K562 (cell line): ENCODE results near the gene RDH5. TPM values are rescaled to one million over a fixed set of nuclear protein-coding genes. Genes with fewer than 3 reads are reported as not detected.
A peak's percentile ranks its signal among the peaks of the same experiment; 100 is the strongest.

ENCODE experiments used
- ATAC-seq: fragments of 200-7000 bp; cut with Tn5 transposase; 3 replicates; pipeline ENCODE4 v1.9.1; 2020; ENCODE audit warnings: moderate library complexity
- BruUV-seq: library from RNA; stranded (reverse); fragments of 400-500 nt; replicated peaks from 2 replicates; lab custom pipeline; 2021; lab: Mats Ljungman, UMichigan
- CTCF ChIA-PET: fragments of 300-600 bp; formaldehyde crosslinking; extraction: SDS; loops from one replicate; lab custom pipeline; 2021; ENCODE audit warnings: low intra/inter-chr PET ratio; lab: Yijun Ruan, JAX
- POLR2A ChIA-PET: fragments of 300-600, 350-650 bp; sonication (Branson Sonifier 250); formaldehyde crosslinking; extraction: SDS; loops from one replicate; lab custom pipeline; 2021; ENCODE audit warnings: antibody characterized with exemption, inconsistent platforms; lab: Yijun Ruan, JAX
- DNase-seq, 4 experiments: peaks; one replicate each; pipeline versions ENCODE4 v3.0.0 to v3.0.0-alpha.2; 2011 to 2018; ENCODE audit warnings: low spot score in 3 of 4, mixed read lengths in 3 of 4; ENCODE audit errors: extremely low read depth in 1 of 4
- FAIRE-seq: peaks from 2 replicates; lab custom pipeline; 2011; peaks lifted over from hg19 to GRCh38; lab: Jason Lieb, UNC
- H2AFZ ChIP-seq: 2 replicates; pipeline ENCODE4 v1.6.0; 2011; ENCODE audit warnings: low read depth, low read length, control low read depth, inconsistent platforms
- H3K27ac ChIP-seq: fragments of 200-600 bp; 3 replicates; pipeline ENCODE4 v1.8.0; 2011; ENCODE audit warnings: low read depth, mild to moderate bottlenecking, control low read depth, inconsistent platforms, low read length, moderate library complexity, mixed read lengths; ENCODE audit errors: extremely low read depth
- H3K27me3 ChIP-seq, 2 experiments: fragments of 300-600 bp in 1 of 2; 2 replicates in 1 of 2; 3 replicates in 1 of 2; pipeline versions ENCODE4 v1.6.0 to v1.8.0; 2011; ENCODE audit warnings: inconsistent platforms in 2 of 2, low read length in 2 of 2, mild to moderate bottlenecking in 1 of 2, mixed read lengths in 1 of 2, moderate library complexity in 1 of 2; ENCODE audit not compliant: control insufficient read depth in 2 of 2, insufficient read depth in 2 of 2
- H3K36me3 ChIP-seq: fragments of 300-600 bp; 3 replicates; pipeline ENCODE4 v1.8.0; 2011; ENCODE audit warnings: mild to moderate bottlenecking, low read length, inconsistent platforms; ENCODE audit not compliant: control insufficient read depth, insufficient read depth
- H3K4me1 ChIP-seq, 2 experiments: fragments of 200-600 bp in 1 of 2; replicated peaks in 1 of 2; 2 replicates in 1 of 2; 3 replicates in 1 of 2; pipeline versions ENCODE4 v1.5.1 to v1.8.0; 2011; ENCODE audit warnings: inconsistent platforms in 2 of 2, low read length in 2 of 2, mild to moderate bottlenecking in 1 of 2, mixed read lengths in 1 of 2, moderate library complexity in 1 of 2; ENCODE audit not compliant: control insufficient read depth in 2 of 2, insufficient read depth in 2 of 2
- H3K4me2 ChIP-seq: 2 replicates; pipeline ENCODE4 v1.6.1; 2011; ENCODE audit warnings: low read length, control low read depth, inconsistent platforms, mixed read lengths; ENCODE audit not compliant: insufficient read depth
- H3K4me3 ChIP-seq: fragments of 200-600 bp; sonication (generic), shearing (Covaris generic); 2 replicates; pipeline ENCODE4 v1.5.1; 2016; ENCODE audit warnings: control low read depth, inconsistent platforms
- H3K79me2 ChIP-seq: fragments of 200-600 bp; 3 replicates; pipeline ENCODE4 v1.8.0; 2011; ENCODE audit warnings: low read length, inconsistent platforms; ENCODE audit not compliant: control insufficient read depth, insufficient read depth
- H3K9ac ChIP-seq, 2 experiments: 2 replicates each; pipeline versions ENCODE4 v1.6.0 to v1.6.1; 2011; ENCODE audit warnings: low read depth in 2 of 2, low read length in 2 of 2, control low read depth in 1 of 2, inconsistent platforms in 1 of 2, mild to moderate bottlenecking in 1 of 2, mixed read lengths in 1 of 2; ENCODE audit not compliant: insufficient read depth in 1 of 2
- H3K9me1 ChIP-seq: one replicate; pipeline ENCODE4 v1.6.0; 2011; ENCODE audit warnings: inconsistent platforms, mild to moderate bottlenecking, low read length, moderate library complexity; ENCODE audit not compliant: control insufficient read depth, insufficient read depth
- H3K9me3 ChIP-seq: replicated peaks from 2 replicates; pipeline ENCODE4 v1.5.1; 2011; ENCODE audit warnings: low read depth, low read length, inconsistent platforms; ENCODE audit not compliant: control insufficient read depth, insufficient read depth
- H4K20me1 ChIP-seq: replicated peaks from 2 replicates; pipeline ENCODE4 v1.6.1; 2011; ENCODE audit warnings: low read length, inconsistent platforms, mixed read lengths; ENCODE audit not compliant: control insufficient read depth, insufficient read depth
- CAMTA2 ChIP-seq: fragments of 250-450 bp; sonication (Bioruptor Pico); conservative IDR thresholded peaks from 2 replicates; pipeline ENCODE4 v1.5.1; 2022
- CBFA2T2 ChIP-seq: fragments of 450-650 bp; conservative IDR thresholded peaks from 2 replicates; pipeline ENCODE4 v1.6.1; 2017; ENCODE audit warnings: mild to moderate bottlenecking
- GABPA ChIP-seq: fragments of 200-800 bp; sonication (Bioruptor generic); conservative IDR thresholded peaks from 2 replicates; pipeline ENCODE4 v1.6.1; 2016; ENCODE audit warnings: low read depth, missing genetic modification characterization, missing compliant biosample characterization
- GTF2F1 ChIP-seq: IDR thresholded peaks from 2 replicates; pipeline ENCODE4 v1.6.1; 2011; ENCODE audit warnings: low read depth, low read length, improper control_type of control experiment
- POLR2AphosphoS5 ChIP-seq: IDR thresholded peaks from 2 replicates; pipeline ENCODE4 v1.6.1; 2011; ENCODE audit warnings: mild to moderate bottlenecking, low read depth, low read length, moderate library complexity; ENCODE audit not compliant: control insufficient read depth, insufficient read depth
- ZNF121 ChIP-seq: sonication (generic); formaldehyde crosslinking; conservative IDR thresholded peaks from 2 replicates; pipeline ENCODE4 v1.8.0; 2022; ENCODE audit warnings: missing genetic modification reagents
- WGBS: fragments of 100-300 bp; shearing (Covaris generic); methylation state at CpG from one replicate; pipeline ENCODE4 v1.1.6; 2016; ENCODE audit warnings: low coverage, mixed read lengths; ENCODE audit not compliant: insufficient coverage; ENCODE audit errors: missing lambda C conversion rate; 5-methylcytosine and 5-hydroxymethylcytosine counted together
- in situ Hi-C: fragments of 300-500 bp; cut with MboI; formaldehyde crosslinking; loops from 4 replicates; pipeline ENCODE4 v1.15.0; 2018; ENCODE audit warnings: inconsistent platforms, mixed read lengths
- intact Hi-C: fragments of 100-400 bp; cut with micrococcal nuclease; formaldehyde crosslinking; loops from 2 replicates; pipeline ENCODE4 v1.14.2; 2022
- polyA plus RNA-seq, 8 experiments: library from polyadenylated mRNA; depleted of rRNA in 4 of 8; stranded (reverse) in 5 of 8; unstranded in 3 of 8; fragments of >200 nt; fragmentation: Nextera tagmentation in 2 of 8; fragmentation: Illumina TruSeq in 1 of 8; extraction: Ambion mirVana in 2 of 8; extraction: Trizol in 1 of 8; gene quantifications; 2 replicates each; pipeline versions ENCODE4 v1.2.1 to v1.2.3, GENCODE V29; 2011 to 2014; ENCODE audit warnings: inconsistent platforms in 1 of 8, missing spikeins in 1 of 8
- total RNA-seq, 7 experiments: library from RNA; depleted of rRNA in 6 of 7; stranded (reverse); fragments of >200 nt in 6 of 7; fragmentation: Illumina TruSeq in 2 of 7; extraction: Trizol in 2 of 7; gene quantifications; 2 replicates each; pipeline versions ENCODE4 v1.2.1 to v1.2.3, GENCODE V29; 2011 to 2021; ENCODE audit warnings: low replicate concordance in 1 of 7

RDH5 gene
- total and polyA plus RNA-seq, 9 of the 15 experiments (the other 6 are each of a cell fraction or from before 2014, with no cell fraction given) = 0.28 to 2.0 (median 1.1) TPM; not detected in 1

DNA sequence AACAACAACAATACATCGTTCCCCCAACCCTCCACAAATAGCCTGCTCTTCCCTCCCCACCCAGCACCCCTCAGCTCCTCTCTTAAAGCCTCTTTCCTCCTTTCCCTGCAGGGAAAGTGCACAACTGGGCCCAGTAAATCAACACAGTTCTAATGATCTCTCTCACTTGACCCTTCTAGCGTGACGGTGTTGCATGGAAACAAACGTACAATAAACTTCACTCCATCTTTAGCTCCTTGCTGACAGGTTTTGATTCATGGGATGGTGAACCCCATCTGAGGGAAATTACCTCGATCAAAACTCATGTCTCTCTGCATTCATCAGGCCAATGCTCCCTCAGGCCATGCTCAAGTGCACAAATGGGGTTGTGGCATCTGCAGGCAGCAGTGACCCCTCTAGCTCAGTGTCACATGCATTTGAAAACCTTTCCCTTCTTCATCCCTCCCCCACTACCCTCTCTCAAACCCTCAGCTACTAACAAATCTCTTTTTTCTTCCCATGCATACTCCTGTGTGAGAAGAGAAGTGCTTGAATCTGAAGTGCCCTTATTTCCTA, 45.6 kb downstream of the RDH5 start:
- no TSS peak for BruUV-seq
- no peak overlapping the region for H3K9ac ChIP-seq
- no peaks in the 10 kb centered on the region for H3K9me1 ChIP-seq
- ATAC-seq (no peak), FAIRE-seq (no peak), DNase-seq (no peak)
- WGBS = 80% methylated on average over 5 of the region's 5 CpGs
- H3K36me3 ChIP-seq = peaks cover 64% of the 10 kb centered on the region
- H3K4me1 ChIP-seq = no peaks in the 10 kb centered on the region; a peak in 1 of 5 replicates
- H3K4me3 ChIP-seq = no peak overlapping the region
- POLR2A ChIA-PET = interaction anchor here (0.6 to 1.5 kb wide), 6 partner anchors 9 to 275 kb away, joined by 3 to 6 read pairs (median 4); no protein-coding TSS in a partner anchor
- no peak overlapping the region for H3K4me2 ChIP-seq
- in situ Hi-C loops (no loop called here), intact Hi-C loops (no loop called here)
- no peaks in the 10 kb centered on the region for H3K27me3 ChIP-seq
- CTCF ChIA-PET = interaction anchor here (0.5 kb wide), 1 partner anchor 26 kb away, joined by 3 read pairs; no protein-coding TSS in a partner anchor
- TF ChIP-seq GABPA (tag) (no peak), GTF2F1 (no peak), POLR2AphosphoS5 (no peak), CBFA2T2 (no peak)
- no peak overlapping the region for H3K27ac ChIP-seq
- H4K20me1 ChIP-seq = no peaks in the 10 kb centered on the region
- peaks cover 10% of the 10 kb centered on the region for H3K79me2 ChIP-seq
- no peaks in the 10 kb centered on the region for H3K9me3 ChIP-seq
- no peak overlapping the region for H2AFZ ChIP-seq

DNA sequence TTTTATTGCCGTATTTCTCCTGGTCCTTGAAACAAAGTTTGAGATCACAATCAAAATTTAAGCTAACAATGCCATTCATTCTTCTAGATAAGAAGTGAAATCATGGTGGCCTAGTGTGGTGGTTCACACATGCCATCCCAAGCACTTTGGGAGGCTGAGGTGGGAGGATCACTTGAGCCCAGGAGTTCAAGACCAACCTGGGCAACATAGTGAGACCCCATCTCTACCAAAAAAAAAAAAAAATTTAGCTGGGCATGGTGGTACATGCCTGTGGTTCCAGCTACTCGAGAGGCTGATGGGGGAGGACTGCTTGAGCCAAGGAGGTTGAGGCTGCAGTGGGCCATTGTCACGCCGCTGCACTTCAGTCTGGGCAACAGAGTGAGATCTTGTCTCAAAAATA, 47.0 kb downstream of the RDH5 start:
- ChIA-PET POLR2A (interaction anchor here (0.7 to 1.3 kb wide), 5 partner anchors 11 to 46 kb away, joined by 3 to 4 read pairs (median 3); no protein-coding TSS in a partner anchor), CTCF (no interaction called here)
- FAIRE-seq (no peak), ATAC-seq (no peak), DNase-seq (no peak)
- no peaks in the 10 kb centered on the region for H3K9me3 ChIP-seq
- intact Hi-C loops = no loop called here
- H3K9me1 ChIP-seq = peaks cover 4% of the 10 kb centered on the region
- H3K9ac ChIP-seq = no peak overlapping the region
- H3K4me3 ChIP-seq = no peak overlapping the region
- in situ Hi-C loops = no loop called here
- 98% methylated on average over 4 of the region's 4 CpGs for WGBS
- TF ChIP-seq ZNF121 (CRISPR knock-in tag) = peak; percentile 8; the same call in 1 of the 2 replicates
- no peak for TF ChIP-seq CAMTA2 (CRISPR knock-in tag)
- no peaks in the 10 kb centered on the region for H4K20me1 ChIP-seq
- no peak overlapping the region for H3K27ac ChIP-seq
- H3K36me3 ChIP-seq = peaks cover 66% of the 10 kb centered on the region
- H3K27me3 ChIP-seq = no peaks in the 10 kb centered on the region
- peaks cover 10% of the 10 kb centered on the region for H3K79me2 ChIP-seq
- no peak overlapping the region for H3K4me2 ChIP-seq
- BruUV-seq = no TSS peak
- no peak overlapping the region for H2AFZ ChIP-seq
- no peaks in the 10 kb centered on the region for H3K4me1 ChIP-seq
